Neuronal stem cell (in vitro differentiated cells): Measurements from ENCODE around the gene CACNA1C.

Experiments
- DNase-seq: peaks from one replicate; pipeline ENCODE4 v3.0.0-alpha.2; 2013; ENCODE audit warnings: low spot score
- H2AFZ ChIP-seq: one replicate; pipeline ENCODE4 v1.6.1; 2013; ENCODE audit warnings: mild to moderate bottlenecking, low read length, inconsistent platforms
- H2AK5ac ChIP-seq: 2 replicates; pipeline ENCODE4 v1.6.1; 2013; ENCODE audit warnings: low read depth, mild to moderate bottlenecking, inconsistent platforms, low read length, moderate library complexity, mixed read lengths
- H2BK120ac ChIP-seq: 2 replicates; pipeline ENCODE4 v1.6.1; 2013; ENCODE audit warnings: low read depth, mild to moderate bottlenecking, inconsistent platforms, low read length, moderate library complexity, mixed read lengths
- H2BK12ac ChIP-seq: one replicate; pipeline ENCODE4 v1.6.1; 2013; ENCODE audit warnings: low read length, inconsistent platforms
- H2BK15ac ChIP-seq: 2 replicates; pipeline ENCODE4 v1.6.1; 2013; ENCODE audit warnings: mild to moderate bottlenecking, low read length, inconsistent platforms, mixed read lengths
- H2BK5ac ChIP-seq: one replicate; pipeline ENCODE4 v1.6.1; 2013; ENCODE audit warnings: inconsistent platforms, mild to moderate bottlenecking, low read length, moderate library complexity
- H3K14ac ChIP-seq: one replicate; pipeline ENCODE4 v1.6.1; 2013; ENCODE audit warnings: low read length, inconsistent platforms
- H3K18ac ChIP-seq: 2 replicates; pipeline ENCODE4 v1.6.1; 2013; ENCODE audit warnings: low read length, inconsistent platforms
- H3K23ac ChIP-seq: 2 replicates; pipeline ENCODE4 v1.6.1; 2013; ENCODE audit warnings: low read depth, mild to moderate bottlenecking, mixed read lengths, low read length, inconsistent platforms; ENCODE audit not compliant: poor library complexity
- H3K27ac ChIP-seq: replicated peaks from 3 replicates; pipeline ENCODE4 v1.5.1; 2013; ENCODE audit warnings: low read length, inconsistent platforms
- H3K27me3 ChIP-seq, 3 experiments: 2 replicates each; pipeline ENCODE4 v1.6.1; 2013; ENCODE audit warnings: low read length in 3 of 3, mild to moderate bottlenecking in 2 of 3, inconsistent platforms in 1 of 3, low read depth in 1 of 3, mixed read lengths in 1 of 3, moderate library complexity in 1 of 3; ENCODE audit not compliant: control insufficient read depth in 3 of 3, insufficient read depth in 3 of 3
- H3K36me3 ChIP-seq, 2 donors: replicated peaks in 1 of 2; 2 replicates each; pipeline ENCODE4 v1.6.1; 2013; ENCODE audit warnings: low read length in 2 of 2; ENCODE audit not compliant: control insufficient read depth in 2 of 2, insufficient read depth in 2 of 2
- H3K4ac ChIP-seq: 2 replicates; pipeline ENCODE4 v1.6.1; 2013; ENCODE audit warnings: inconsistent platforms, mild to moderate bottlenecking, low read length, moderate library complexity
- H3K4me1 ChIP-seq, 2 donors: 1 replicate in 1 of 2; 2 replicates in 1 of 2; pipeline ENCODE4 v1.6.1; 2013; ENCODE audit warnings: low read length in 2 of 2, low read depth in 1 of 2; ENCODE audit not compliant: control insufficient read depth in 2 of 2, insufficient read depth in 1 of 2
- H3K4me2 ChIP-seq: one replicate; pipeline ENCODE4 v1.6.1; 2013; ENCODE audit warnings: mild to moderate bottlenecking, low read length, inconsistent platforms; ENCODE audit not compliant: insufficient read depth, poor library complexity, severe bottlenecking
- H3K4me3 ChIP-seq, 2 donors: 2 replicates each; pipeline ENCODE4 v1.5.1; 2013; ENCODE audit warnings: low read length in 2 of 2, mild to moderate bottlenecking in 2 of 2, inconsistent platforms in 1 of 2, moderate library complexity in 1 of 2
- H3K79me1 ChIP-seq: one replicate; pipeline ENCODE4 v1.6.1; 2013; ENCODE audit warnings: low read depth, mild to moderate bottlenecking, inconsistent platforms, low read length, moderate library complexity
- H3K9ac ChIP-seq: one replicate; pipeline ENCODE4 v1.6.1; 2013; ENCODE audit warnings: mild to moderate bottlenecking, low read depth, low read length, inconsistent platforms; ENCODE audit not compliant: poor library complexity
- H3K9me3 ChIP-seq, 2 donors: replicated peaks in 1 of 2; 2 replicates each; pipeline versions ENCODE3 to v1.6.1; 2013; ENCODE audit warnings: low read length in 2 of 2, mild to moderate bottlenecking in 2 of 2, inconsistent platforms in 1 of 2, low read depth in 1 of 2, mixed read lengths in 1 of 2, moderate library complexity in 1 of 2; ENCODE audit not compliant: control insufficient read depth in 2 of 2, insufficient read depth in 1 of 2
- H4K8ac ChIP-seq: one replicate; pipeline ENCODE4 v1.6.1; 2013; ENCODE audit warnings: low read depth, mild to moderate bottlenecking, inconsistent platforms, low read length, moderate library complexity
- H4K91ac ChIP-seq: one replicate; pipeline ENCODE4 v1.6.1; 2013; ENCODE audit warnings: low read length, low read depth, mild to moderate bottlenecking, inconsistent platforms; ENCODE audit not compliant: poor library complexity
- WGBS, 2 donors: extraction: QIAGEN DNeasy Blood & Tissue Kit; methylation state at CpG; one replicate each; pipeline ENCODE4 v1.1.7; 2013; ENCODE audit warnings: missing lambda C conversion rate in 2 of 2, mixed read lengths in 1 of 2; ENCODE audit not compliant: insufficient read length in 2 of 2, insufficient replicate concordance in 1 of 2; ENCODE audit errors: extremely low coverage in 2 of 2; 5-methylcytosine and 5-hydroxymethylcytosine counted together

CACNA1C gene

GRCh38 chr12:2679068-2679815 lies 626.5 kb downstream of the CACNA1C start:
- H2BK5ac ChIP-seq, result no peak overlapping the region
- H4K91ac ChIP-seq, result no peak overlapping the region
- H3K14ac ChIP-seq, result no peak overlapping the region
- no peaks in the 10 kb centered on the region for H3K79me1 ChIP-seq
- no peak overlapping the region for H3K9ac ChIP-seq
- H3K36me3 ChIP-seq, result no peaks in the 10 kb centered on the region
- H3K23ac ChIP-seq, result no peak overlapping the region
- H4K8ac ChIP-seq, result no peak overlapping the region
- H3K27ac ChIP-seq, result no peak overlapping the region
- H2BK120ac ChIP-seq, result no peak overlapping the region
- H2BK15ac ChIP-seq, result no peak overlapping the region
- no peak overlapping the region for H2BK12ac ChIP-seq
- no CpG with 5 or more reads among the region's 33 CpGs for WGBS, 2 donors
- no peak overlapping the region for H3K4me2 ChIP-seq
- peaks cover 0 to 14% of the 10 kb centered on the region in 2 donors for H3K4me1 ChIP-seq
- H2AK5ac ChIP-seq, result peak overlapping the region; percentile 89
- no peaks in the 10 kb centered on the region for H3K9me3 ChIP-seq
- no peaks in the 10 kb centered on the region for H3K27me3 ChIP-seq
- H2AFZ ChIP-seq, result no peak overlapping the region
- H3K4ac ChIP-seq, result no peak overlapping the region
- no peak overlapping the region for H3K4me3 ChIP-seq
- no peak for DNase-seq
- peak overlapping the region; percentile 78 for H3K18ac ChIP-seq

GRCh38 chr12:2679816-2680675 lies 627.3 kb downstream of the CACNA1C start:
- Histone ChIP-seq H4K8ac (no peak overlapping the region), H3K27ac (no peak overlapping the region), H2AK5ac (peak overlapping the region; percentile 89), H2BK5ac (no peak overlapping the region), H3K23ac (no peak overlapping the region), H3K4ac (no peak overlapping the region), H4K91ac (no peak overlapping the region), H3K27me3 (no peaks in the 10 kb centered on the region), H3K18ac (no peak overlapping the region), H3K9ac (no peak overlapping the region), H3K36me3 (no peaks in the 10 kb centered on the region), H2BK12ac (no peak overlapping the region), H2BK15ac (no peak overlapping the region), H3K4me1 (peaks cover 0 to 13% of the 10 kb centered on the region in 2 donors), H3K4me2 (no peak overlapping the region), H3K4me3 (no peak overlapping the region), H2BK120ac (no peak overlapping the region), H3K9me3 (no peaks in the 10 kb centered on the region), H3K14ac (no peak overlapping the region), H2AFZ (no peak overlapping the region), H3K79me1 (no peaks in the 10 kb centered on the region)
- no peak for DNase-seq
- WGBS, 2 donors, result no CpG with 5 or more reads among the region's 18 CpGs

GRCh38 chr12:2680676-2681039 lies 627.9 kb downstream of the CACNA1C start:
- Histone ChIP-seq H3K27ac (no peak overlapping the region), H4K91ac (no peak overlapping the region), H3K27me3 (no peaks in the 10 kb centered on the region), H2AK5ac (peak overlapping the region; percentile 36), H2BK5ac (no peak overlapping the region), H3K4me1 (peaks cover 0 to 13% of the 10 kb centered on the region in 2 donors), H3K4me3 (no peak overlapping the region), H3K9me3 (no peaks in the 10 kb centered on the region), H3K36me3 (no peaks in the 10 kb centered on the region), H3K18ac (no peak overlapping the region), H2BK120ac (no peak overlapping the region), H3K4ac (no peak overlapping the region), H3K14ac (no peak overlapping the region), H3K23ac (no peak overlapping the region), H2AFZ (no peak overlapping the region), H2BK12ac (no peak overlapping the region), H2BK15ac (no peak overlapping the region), H3K4me2 (no peak overlapping the region), H4K8ac (no peak overlapping the region), H3K9ac (no peak overlapping the region), H3K79me1 (no peaks in the 10 kb centered on the region)
- WGBS, 2 donors, result no CpG with 5 or more reads among the region's 3 CpGs
- no peak for DNase-seq
